Mammary epithelial cell (primary cell): ENCODE results near the gene CCBE1.

Experiments
- EZH2 ChIP-seq: IDR thresholded peaks from 2 replicates; pipeline ENCODE4 v1.6.1; 2012; ENCODE audit warnings: low read length, inconsistent platforms, borderline replicate concordance
- TF ChIP-seq, protein P1 (sequence below), 2 donors: IDR thresholded peaks in 1 of 2; conservative IDR thresholded peaks in 1 of 2; 2 replicates each; pipeline ENCODE4 v1.5.1; 2011 to 2012; ENCODE audit warnings: inconsistent platforms in 2 of 2, low read length in 2 of 2, mild to moderate bottlenecking in 2 of 2, control low read depth in 1 of 2, low read depth in 1 of 2; ENCODE audit not compliant: insufficient read depth in 1 of 2; ENCODE audit errors: extremely low read depth in 1 of 2

DNA sequence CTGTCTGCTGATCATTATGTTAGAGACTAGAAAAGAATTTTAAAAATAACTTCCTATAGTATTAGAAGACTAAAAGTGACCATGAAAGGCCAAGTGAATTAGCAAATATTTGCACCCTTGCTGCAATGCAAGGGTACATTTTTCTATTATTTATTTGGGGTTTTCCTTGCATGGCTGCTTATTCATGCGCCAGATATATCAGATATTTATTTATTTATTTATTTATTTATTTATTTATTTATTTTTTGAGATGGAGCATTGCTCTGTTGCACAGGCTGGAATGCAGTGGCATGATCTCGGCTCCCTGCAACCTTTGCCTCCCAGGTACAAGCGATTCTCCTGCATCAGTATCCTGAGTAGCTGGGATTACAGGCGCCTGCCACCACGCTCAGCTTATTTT, 211.8 kb downstream of the CCBE1 start:
- TF ChIP-seq, protein P1, sequence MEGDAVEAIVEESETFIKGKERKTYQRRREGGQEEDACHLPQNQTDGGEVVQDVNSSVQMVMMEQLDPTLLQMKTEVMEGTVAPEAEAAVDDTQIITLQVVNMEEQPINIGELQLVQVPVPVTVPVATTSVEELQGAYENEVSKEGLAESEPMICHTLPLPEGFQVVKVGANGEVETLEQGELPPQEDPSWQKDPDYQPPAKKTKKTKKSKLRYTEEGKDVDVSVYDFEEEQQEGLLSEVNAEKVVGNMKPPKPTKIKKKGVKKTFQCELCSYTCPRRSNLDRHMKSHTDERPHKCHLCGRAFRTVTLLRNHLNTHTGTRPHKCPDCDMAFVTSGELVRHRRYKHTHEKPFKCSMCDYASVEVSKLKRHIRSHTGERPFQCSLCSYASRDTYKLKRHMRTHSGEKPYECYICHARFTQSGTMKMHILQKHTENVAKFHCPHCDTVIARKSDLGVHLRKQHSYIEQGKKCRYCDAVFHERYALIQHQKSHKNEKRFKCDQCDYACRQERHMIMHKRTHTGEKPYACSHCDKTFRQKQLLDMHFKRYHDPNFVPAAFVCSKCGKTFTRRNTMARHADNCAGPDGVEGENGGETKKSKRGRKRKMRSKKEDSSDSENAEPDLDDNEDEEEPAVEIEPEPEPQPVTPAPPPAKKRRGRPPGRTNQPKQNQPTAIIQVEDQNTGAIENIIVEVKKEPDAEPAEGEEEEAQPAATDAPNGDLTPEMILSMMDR (conservative IDR thresholded peaks at IDR 0.05 in 1 of 2, IDR thresholded peaks at IDR 0.05 in 1 of 2; ENCODE audit: extremely low read depth in 1 of 2, insufficient read depth in 1 of 2, low read depth in 1 of 2, low read length in 2 of 2), result no peak
- TF ChIP-seq EZH2, result no peak
